ENCODE measurements around the gene TVP23C. TPM values are rescaled to one million over a fixed set of nuclear protein-coding genes. Genes with fewer than 3 reads are reported as not detected.

TVP23C gene
- total and polyA plus RNA-seq, 2 of the 8 experiments (the other 6 are each of a cell fraction or from before 2014, with no cell fraction given): 2.9 to 9.6 TPM

DNA sequence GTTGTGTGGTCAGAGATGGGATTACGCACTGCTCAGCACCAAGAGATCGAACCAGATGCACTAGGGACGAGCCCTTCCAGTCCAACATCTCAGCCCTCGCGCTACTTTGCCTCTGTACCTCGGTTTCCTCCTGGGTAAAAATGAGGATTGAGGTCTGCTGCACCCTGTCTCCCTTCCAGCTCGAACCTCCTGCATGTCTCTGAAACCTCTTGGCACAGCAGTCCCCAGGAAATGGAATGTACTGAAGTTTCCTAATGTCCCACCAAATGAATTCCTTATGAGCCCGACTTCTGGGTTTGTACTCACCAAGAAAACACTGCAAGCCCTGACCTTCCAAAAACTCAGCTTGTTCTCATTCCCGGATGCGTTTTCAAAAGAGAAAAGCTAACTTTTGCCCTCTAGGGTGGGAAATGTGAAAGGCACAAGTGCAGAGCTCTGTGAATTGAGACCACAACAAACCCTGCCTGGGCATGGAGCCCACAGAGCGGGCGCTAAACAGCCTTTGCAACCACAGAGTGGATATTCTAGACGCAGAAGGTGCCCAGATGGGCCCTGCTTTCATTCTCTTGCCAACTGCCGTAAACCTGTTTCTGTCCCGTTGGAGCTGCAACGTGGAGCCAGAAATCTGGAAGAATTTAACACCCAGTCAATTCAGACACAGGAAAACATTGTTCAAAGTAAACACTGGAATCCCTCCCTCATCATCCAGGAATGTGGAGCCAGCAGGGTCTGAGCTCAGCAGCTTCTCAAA lies 106.1 kb downstream of the TVP23C start:
- Histone ChIP-seq H3K18ac (ENCODE audit: extremely low read depth, low read length) (no peak overlapping the region), H2AFZ (ENCODE audit: low read length) (no peak overlapping the region), H2BK20ac (ENCODE audit: low read length) (no peak overlapping the region), H3K14ac (ENCODE audit: insufficient read length) (no peak overlapping the region), H3K79me1 (ENCODE audit: low read depth, low read length) (no peaks in the 10 kb centered on the region; the same call in 1 of the 2 replicates), H2BK12ac (ENCODE audit: low read depth, low read length) (no peak overlapping the region), H3K23ac (ENCODE audit: insufficient read length) (no peak overlapping the region), H3K27me3 (replicated peaks in 1 of 4; ENCODE audit: control insufficient read depth in 3 of 4, extremely low read depth in 1 of 4, insufficient read depth in 3 of 4, low read length in 3 of 4) (no peaks in the 10 kb centered on the region), H3K79me2 (ENCODE audit: control insufficient read depth in 1 of 2, insufficient read depth in 2 of 2, low read length in 2 of 2) (no peaks in the 10 kb centered on the region), H3K23me2 (ENCODE audit: low read depth, low read length) (no peaks in the 10 kb centered on the region; the same call in 1 of the 2 replicates), H3K9me3 (ENCODE audit: insufficient read depth in 2 of 2, low read depth in 1 of 2, low read length in 1 of 2) (peaks cover 3% of the 10 kb centered on the region in 2 experiments; a peak in 1 of 4 replicates), H3K9ac (replicated peaks in 1 of 4; ENCODE audit: extremely low read depth in 1 of 4, low read depth in 3 of 4, low read length in 3 of 4) (no peak overlapping the region), H4K91ac (replicated peaks; ENCODE audit: insufficient read length, low read length) (no peak overlapping the region), H3K4me3 (ENCODE audit: extremely low read depth in 1 of 4, insufficient read depth in 2 of 4, low read depth in 3 of 4, low read length in 4 of 4) (no peak overlapping the region), H3K4me2 (ENCODE audit: insufficient read depth in 1 of 2, low read depth in 2 of 2, low read length in 2 of 2) (no peak overlapping the region), H2BK5ac (ENCODE audit: low read depth, low read length) (no peak overlapping the region), H2AK5ac (ENCODE audit: low read depth, low read length) (no peak overlapping the region), H4K8ac (ENCODE audit: extremely low read depth, insufficient read depth, low read length) (no peak overlapping the region), H3K56ac (replicated peaks; ENCODE audit: insufficient read length, low read depth, low read length) (no peak overlapping the region), H3K4ac (replicated peaks; ENCODE audit: insufficient read length, low read depth, low read length) (no peak overlapping the region), H3K36me3 (ENCODE audit: control insufficient read depth in 2 of 4, insufficient read depth in 4 of 4, low read length in 3 of 4) (peaks cover 0 to 6% (median 1%) of the 10 kb centered on the region in 4 experiments; a peak in 5 of 8 replicates), H2BK120ac (replicated peaks; ENCODE audit: low read depth, low read length) (no peak overlapping the region), H3K27ac (ENCODE audit: low read depth, low read length) (no peak overlapping the region), H2BK15ac (ENCODE audit: low read length) (no peak overlapping the region), H4K20me1 (replicated peaks in 1 of 2; ENCODE audit: control insufficient read depth in 1 of 2, insufficient read depth in 2 of 2, low read length in 2 of 2) (no peaks in the 10 kb centered on the region), H3K4me1 (replicated peaks in 1 of 4; ENCODE audit: control insufficient read depth in 3 of 4, insufficient read depth in 4 of 4, low read length in 3 of 4) (no peaks in the 10 kb centered on the region), H4K5ac (ENCODE audit: insufficient read length, low read depth, low read length) (no peak overlapping the region)
- POLR2A ChIA-PET (ENCODE audit: partially characterized antibody): interaction anchor here (0.7 to 1.6 kb wide), 2 partner anchors 12 to 25 kb away, joined by 4 read pairs; no protein-coding TSS in a partner anchor
- TF ChIP-seq, protein P1, sequence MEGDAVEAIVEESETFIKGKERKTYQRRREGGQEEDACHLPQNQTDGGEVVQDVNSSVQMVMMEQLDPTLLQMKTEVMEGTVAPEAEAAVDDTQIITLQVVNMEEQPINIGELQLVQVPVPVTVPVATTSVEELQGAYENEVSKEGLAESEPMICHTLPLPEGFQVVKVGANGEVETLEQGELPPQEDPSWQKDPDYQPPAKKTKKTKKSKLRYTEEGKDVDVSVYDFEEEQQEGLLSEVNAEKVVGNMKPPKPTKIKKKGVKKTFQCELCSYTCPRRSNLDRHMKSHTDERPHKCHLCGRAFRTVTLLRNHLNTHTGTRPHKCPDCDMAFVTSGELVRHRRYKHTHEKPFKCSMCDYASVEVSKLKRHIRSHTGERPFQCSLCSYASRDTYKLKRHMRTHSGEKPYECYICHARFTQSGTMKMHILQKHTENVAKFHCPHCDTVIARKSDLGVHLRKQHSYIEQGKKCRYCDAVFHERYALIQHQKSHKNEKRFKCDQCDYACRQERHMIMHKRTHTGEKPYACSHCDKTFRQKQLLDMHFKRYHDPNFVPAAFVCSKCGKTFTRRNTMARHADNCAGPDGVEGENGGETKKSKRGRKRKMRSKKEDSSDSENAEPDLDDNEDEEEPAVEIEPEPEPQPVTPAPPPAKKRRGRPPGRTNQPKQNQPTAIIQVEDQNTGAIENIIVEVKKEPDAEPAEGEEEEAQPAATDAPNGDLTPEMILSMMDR (IDR thresholded peaks at IDR 0.05; ENCODE audit: control extremely low read depth in 1 of 3, insufficient read depth in 1 of 3, low read depth in 1 of 3, low read length in 3 of 3): no peak
- TF ChIP-seq RAD21 (IDR thresholded peaks at IDR 0.05 in 1 of 2, conservative IDR thresholded peaks at IDR 0.05 in 1 of 2; ENCODE audit: low read depth in 2 of 2, low read length in 2 of 2): peak in 1 of 2 experiments; percentile 13; a peak in 1 of 4 replicates
- WGBS, 2 experiments (ENCODE audit: extremely low coverage in 1 of 2, insufficient coverage in 1 of 2, insufficient read length in 1 of 2, insufficient replicate concordance in 2 of 2, low coverage in 1 of 2, low lambda C conversion rate in 2 of 2, missing lambda C conversion rate in 1 of 2): 93% methylated on average over 16 of the region's 16 CpGs; no CpG with 5 or more reads in 1 of the 2 experiments
- DNase-seq (ENCODE audit: low read depth in 1 of 2, low spot score in 2 of 2) (no peak), FAIRE-seq (no peak)
- CTCF ChIA-PET (ENCODE audit: partially characterized antibody): interaction anchor here (0.6 to 3.6 kb wide), 14 partner anchors 11 to 228 kb away, joined by 3 to 26 read pairs (median 4); no protein-coding TSS in a partner anchor
